ENCODE measurements around the gene RPL23.
"Not testable (repeated sequence)": the region's sequence is repeated elsewhere in the genome, so short reads cannot be mapped to it uniquely, and the experiment has no call there.

Gene RPL23

GRCh38 chr17:38864636-38865398 lies 11.3 kb upstream of the RPL23 start:
- Mint-ChIP-seq H3K27ac (no peak overlapping the region), H3K9me3 (no peaks in the 10 kb centered on the region), H3K4me1 (ENCODE audit: low read depth) (peaks cover 15% of the 10 kb centered on the region), H3K27me3 (ENCODE audit: low read depth) (peaks cover 4% of the 10 kb centered on the region), H3K36me3 (ENCODE audit: low read depth) (no peaks in the 10 kb centered on the region), H3K4me3 (no peak overlapping the region)

- no peaks in the 10 kb centered on the region for H3K9me3 Mint-ChIP-seq
- peaks cover 2% of the 10 kb centered on the region for H3K4me1 Mint-ChIP-seq (ENCODE audit: low read depth)
- H3K4me3 Mint-ChIP-seq = no peak overlapping the region
- peaks cover 4% of the 10 kb centered on the region for H3K27me3 Mint-ChIP-seq (ENCODE audit: low read depth)
- no peaks in the 10 kb centered on the region for H3K36me3 Mint-ChIP-seq (ENCODE audit: low read depth)
- no peak overlapping the region for H3K27ac Mint-ChIP-seq
Measured at GRCh38 chr17:38861399-38861843, 7.9 kb upstream of the RPL23 start.

- no peaks in the 10 kb centered on the region for H3K27me3 Mint-ChIP-seq (ENCODE audit: low read depth)
- H3K27ac Mint-ChIP-seq = no peak overlapping the region
- no peaks in the 10 kb centered on the region for H3K9me3 Mint-ChIP-seq
- peaks cover 16% of the 10 kb centered on the region for H3K36me3 Mint-ChIP-seq (ENCODE audit: low read depth)
- no peak overlapping the region for H3K4me3 Mint-ChIP-seq
- peaks cover 24% of the 10 kb centered on the region for H3K4me1 Mint-ChIP-seq (ENCODE audit: low read depth)
Measured at GRCh38 chr17:38857271-38857670, 3.8 kb upstream of the RPL23 start.

- not testable (repeated sequence) for H3K27me3 Mint-ChIP-seq (ENCODE audit: low read depth); H3K4me3 Mint-ChIP-seq
- peaks cover 44% of the 10 kb centered on the region for H3K4me1 Mint-ChIP-seq (ENCODE audit: low read depth)
Measured at GRCh38 chr17:38855101-38855714, 1.7 kb upstream of the RPL23 start.

GRCh38 chr17:38852771-38853291 lies 690 bp downstream of the RPL23 start:
- no peaks in the 10 kb centered on the region for H3K27me3 Mint-ChIP-seq (ENCODE audit: low read depth)
- peaks cover 54% of the 10 kb centered on the region for H3K4me1 Mint-ChIP-seq (ENCODE audit: low read depth)
- peaks cover 55% of the 10 kb centered on the region for H3K36me3 Mint-ChIP-seq (ENCODE audit: low read depth)
- peak overlapping the region; percentile 100 for H3K27ac Mint-ChIP-seq
- peak overlapping the region; percentile 98 for H3K4me3 Mint-ChIP-seq
- H3K9me3 Mint-ChIP-seq = no peaks in the 10 kb centered on the region

More at GRCh38 chr17:38855101-38855714, 1.7 kb upstream of the RPL23 start:
- Mint-ChIP-seq H3K36me3 (ENCODE audit: low read depth) (peaks cover 37% of the 10 kb centered on the region), H3K27ac (peak overlapping the region; percentile 60)
- H3K9me3 Mint-ChIP-seq = not testable (repeated sequence)

GRCh38 chr17:38851434-38851833 lies 2.1 kb downstream of the RPL23 start:
- Mint-ChIP-seq H3K27ac (peak overlapping the region; percentile 53), H3K36me3 (ENCODE audit: low read depth) (peaks cover 55% of the 10 kb centered on the region), H3K4me1 (ENCODE audit: low read depth) (peaks cover 54% of the 10 kb centered on the region), H3K9me3 (no peaks in the 10 kb centered on the region), H3K4me3 (peak overlapping the region; percentile 98), H3K27me3 (ENCODE audit: low read depth) (no peaks in the 10 kb centered on the region)

GRCh38 chr17:38850374-38850773 lies 3.1 kb downstream of the RPL23 start:
- H3K4me3 Mint-ChIP-seq = peak overlapping the region; percentile 98
- no peak overlapping the region for H3K27ac Mint-ChIP-seq
- H3K27me3 Mint-ChIP-seq (ENCODE audit: low read depth) = no peaks in the 10 kb centered on the region
- peaks cover 55% of the 10 kb centered on the region for H3K36me3 Mint-ChIP-seq (ENCODE audit: low read depth)
- H3K9me3 Mint-ChIP-seq = no peaks in the 10 kb centered on the region
- H3K4me1 Mint-ChIP-seq (ENCODE audit: low read depth) = peaks cover 54% of the 10 kb centered on the region

GRCh38 chr17:38848939-38849605 lies 4.4 kb downstream of the RPL23 start:
- Mint-ChIP-seq H3K9me3 (no peaks in the 10 kb centered on the region), H3K4me1 (ENCODE audit: low read depth) (peaks cover 45% of the 10 kb centered on the region), H3K27ac (peak overlapping the region; percentile 20), H3K36me3 (ENCODE audit: low read depth) (peaks cover 55% of the 10 kb centered on the region), H3K27me3 (ENCODE audit: low read depth) (no peaks in the 10 kb centered on the region), H3K4me3 (no peak overlapping the region)

GRCh38 chr17:38848557-38848891 lies 5.0 kb downstream of the RPL23 start:
- H3K9me3 Mint-ChIP-seq = no peaks in the 10 kb centered on the region
- no peaks in the 10 kb centered on the region for H3K27me3 Mint-ChIP-seq (ENCODE audit: low read depth)
- peaks cover 40% of the 10 kb centered on the region for H3K4me1 Mint-ChIP-seq (ENCODE audit: low read depth)
- H3K36me3 Mint-ChIP-seq (ENCODE audit: low read depth) = peaks cover 51% of the 10 kb centered on the region
- H3K4me3 Mint-ChIP-seq = no peak overlapping the region
- no peak overlapping the region for H3K27ac Mint-ChIP-seq

GRCh38 chr17:38844261-38844757 lies 9.2 kb downstream of the RPL23 start:
- peaks cover 6% of the 10 kb centered on the region for H3K4me1 Mint-ChIP-seq (ENCODE audit: low read depth)
- H3K27me3 Mint-ChIP-seq (ENCODE audit: low read depth) = no peaks in the 10 kb centered on the region
- H3K9me3 Mint-ChIP-seq = no peaks in the 10 kb centered on the region
- H3K27ac Mint-ChIP-seq = no peak overlapping the region
- peaks cover 12% of the 10 kb centered on the region for H3K36me3 Mint-ChIP-seq (ENCODE audit: low read depth)
- no peak overlapping the region for H3K4me3 Mint-ChIP-seq

GRCh38 chr17:38825762-38826247 lies 27.7 kb downstream of the RPL23 start:
- Mint-ChIP-seq H3K4me3 (peak overlapping the region; percentile 98), H3K9me3 (no peaks in the 10 kb centered on the region), H3K4me1 (ENCODE audit: low read depth) (peaks cover 28% of the 10 kb centered on the region), H3K36me3 (ENCODE audit: low read depth) (peaks cover 16% of the 10 kb centered on the region), H3K27ac (peak overlapping the region; percentile 98), H3K27me3 (ENCODE audit: low read depth) (no peaks in the 10 kb centered on the region)

- peak within 1 kb of the TSS; percentile 98 for H3K27ac Mint-ChIP-seq
- H3K4me3 Mint-ChIP-seq = peak within 1 kb of the TSS; percentile 98
- H3K27me3 Mint-ChIP-seq (ENCODE audit: low read depth) = no peaks in the 10 kb centered on the region
- no peaks in the 10 kb centered on the region for H3K9me3 Mint-ChIP-seq
- peaks cover 21% of the 10 kb centered on the region for H3K36me3 Mint-ChIP-seq (ENCODE audit: low read depth)
- peaks cover 28% of the 10 kb centered on the region for H3K4me1 Mint-ChIP-seq (ENCODE audit: low read depth)
Measured at GRCh38 chr17:38824899-38825761, 28.4 kb downstream of the RPL23 start, which contains the start of gene CWC25. Gene CWC25 (minus strand): TSS chr17:38825321. CDS start chr17:38825183, 138 bp downstream.

GRCh38 chr17:38815576-38816193 lies 37.8 kb downstream of the RPL23 start:
- Mint-ChIP-seq H3K27ac (no peak overlapping the region), H3K27me3 (ENCODE audit: low read depth) (no peaks in the 10 kb centered on the region)

More at GRCh38 chr17:38815576-38816193, 37.8 kb downstream of the RPL23 start:
- Mint-ChIP-seq H3K4me3 (no peak overlapping the region), H3K9me3 (no peaks in the 10 kb centered on the region), H3K4me1 (ENCODE audit: low read depth) (no peaks in the 10 kb centered on the region), H3K36me3 (ENCODE audit: low read depth) (peaks cover 20% of the 10 kb centered on the region)
